NCI-H82 (cell line): ENCODE measurements around the gene TRIM52.
"Not testable (repeated sequence)": the region's sequence is repeated elsewhere in the genome, so short reads cannot be mapped to it uniquely, and the experiment has no call there.

Experiments
- DNase-seq: peaks from one replicate; lab custom pipeline; 2025; lab: John Stamatoyannopoulos, UW

Gene TRIM52

DNA sequence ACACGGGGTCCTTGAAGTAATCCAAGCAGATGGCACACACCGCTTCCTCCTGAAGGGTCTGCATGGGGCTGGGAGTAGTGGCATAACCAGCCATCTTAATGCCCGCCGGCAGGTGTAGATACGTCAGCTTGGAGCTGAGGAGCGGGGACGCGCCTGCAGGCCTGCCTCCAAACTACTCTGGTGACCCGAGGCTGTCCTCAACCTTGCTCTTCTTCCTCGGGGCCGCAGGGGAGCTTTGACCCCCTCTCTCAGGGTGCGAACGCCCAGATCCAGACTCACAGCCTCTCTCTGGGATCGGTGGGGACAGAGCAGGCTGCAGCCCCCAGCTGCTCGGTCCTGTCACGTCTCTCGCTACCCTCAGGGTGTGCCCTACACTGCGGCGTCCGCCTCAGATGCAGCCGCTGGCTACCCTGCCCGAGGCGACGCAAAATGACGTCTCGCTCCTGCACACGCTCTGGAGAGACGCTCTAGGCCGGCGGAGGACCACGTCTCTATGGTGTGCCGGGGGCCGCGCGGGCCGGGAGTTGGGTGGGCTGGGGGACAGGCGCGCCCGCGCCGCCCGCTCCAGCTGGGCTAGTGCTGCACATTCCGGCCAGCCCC, at the start of gene TRIM52:
TRIM52 (minus strand) TSS at position 424 of the 600 bp plus-strand sequence; CDS start at position 94, 330 bp downstream.
- DNase-seq = no peak

DNA sequence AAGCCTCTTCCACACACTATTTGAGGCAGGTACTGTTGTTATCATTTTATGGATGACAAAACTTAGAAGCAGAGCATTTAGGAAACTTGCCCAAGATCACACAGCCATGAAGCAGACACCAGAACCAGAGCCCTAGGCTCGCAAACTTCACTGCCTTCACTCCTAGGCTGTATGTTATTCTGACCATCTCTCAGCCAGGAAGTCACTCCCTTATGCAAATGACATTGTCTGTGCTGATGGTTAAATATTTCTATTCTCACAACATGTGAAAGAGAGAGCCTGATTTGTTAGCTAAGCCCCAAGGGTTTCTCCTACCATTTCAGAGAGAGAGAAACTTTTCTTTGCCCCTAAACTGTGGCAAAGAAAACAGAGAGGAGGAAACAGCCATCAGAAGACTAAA, 26.4 kb upstream of the TRIM52 start:
- DNase-seq = not testable (repeated sequence)

DNA sequence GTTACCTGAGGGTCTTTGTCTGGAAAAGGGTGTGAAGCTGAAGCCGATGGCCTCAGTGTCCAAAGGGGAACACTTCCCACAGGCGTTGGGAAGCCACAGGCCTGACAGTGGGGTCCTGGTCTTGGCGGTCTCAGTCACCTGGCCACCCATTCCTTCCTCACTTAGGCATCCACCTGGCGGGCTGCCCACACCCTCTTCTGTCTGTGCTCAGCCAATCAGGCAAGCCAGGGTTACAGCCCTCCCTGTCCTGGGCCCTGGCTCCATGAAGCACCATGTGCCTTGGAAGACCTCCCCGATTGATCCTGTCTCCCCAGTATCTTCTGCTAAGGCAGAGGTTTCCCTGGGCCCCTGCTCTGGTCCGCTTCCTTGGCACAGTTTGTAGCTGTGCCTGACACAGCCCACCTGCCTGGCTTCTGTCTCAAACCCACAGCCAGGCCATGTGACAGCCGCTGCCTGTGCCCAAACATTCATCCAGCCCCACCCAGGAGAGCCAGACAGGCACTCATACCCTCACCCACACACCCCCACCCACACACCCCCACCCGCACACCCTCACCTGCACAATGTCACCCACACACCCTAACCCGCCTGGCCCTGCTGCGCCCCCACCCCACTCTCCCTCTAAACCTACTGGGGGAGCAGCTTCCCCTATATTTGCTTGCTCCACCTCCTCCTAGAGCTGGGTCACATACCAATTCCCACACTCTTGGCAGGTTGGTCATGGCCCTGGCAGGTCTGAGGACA, 25.2 kb upstream of the TRIM52 start:
- not testable (repeated sequence) for DNase-seq

DNA sequence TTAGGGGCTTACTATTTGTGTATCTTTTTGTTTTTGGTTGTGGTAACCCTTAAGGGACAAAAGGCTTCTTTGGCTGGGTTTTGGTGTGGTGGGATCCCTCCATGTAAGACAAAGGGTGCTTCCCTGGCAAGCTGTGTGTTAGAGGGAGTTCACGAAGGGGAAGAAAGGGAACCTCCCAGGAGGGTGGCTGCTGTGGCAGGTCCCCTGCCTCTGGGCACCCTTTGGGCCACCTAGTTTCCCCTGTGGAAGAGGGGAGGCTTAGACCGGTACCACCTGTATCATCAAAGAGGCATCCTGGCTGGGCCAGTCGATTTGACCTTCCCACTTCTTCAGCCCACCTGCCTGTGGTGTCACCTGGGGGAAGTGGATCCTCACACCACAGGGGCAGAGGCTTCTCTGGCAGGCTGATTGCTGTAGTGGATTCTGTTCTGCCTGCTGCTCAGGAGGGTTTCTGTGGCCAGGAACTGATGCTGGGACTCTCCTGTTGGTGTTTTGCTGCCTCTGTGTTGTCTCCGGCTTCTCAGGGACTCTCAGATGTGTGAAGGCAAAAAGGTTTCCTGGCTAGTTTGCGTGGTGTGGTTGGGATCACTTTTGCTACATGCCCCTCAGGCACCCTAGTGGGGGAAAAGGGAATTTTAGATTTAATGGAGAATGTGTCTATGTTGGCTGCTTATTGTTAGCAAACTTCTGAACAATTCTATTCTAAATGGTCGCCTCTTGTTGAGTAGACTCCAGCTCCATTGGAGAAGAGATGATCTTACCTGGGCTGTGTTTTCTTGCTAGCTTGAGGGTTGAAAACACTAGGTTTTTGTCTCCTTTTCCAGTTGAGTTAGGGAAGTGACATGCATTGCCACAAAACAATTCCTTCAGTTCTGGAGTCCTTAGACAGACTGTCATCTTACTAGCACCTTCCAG, 23.2 kb upstream of the TRIM52 start:
- not testable (repeated sequence) for DNase-seq

DNA sequence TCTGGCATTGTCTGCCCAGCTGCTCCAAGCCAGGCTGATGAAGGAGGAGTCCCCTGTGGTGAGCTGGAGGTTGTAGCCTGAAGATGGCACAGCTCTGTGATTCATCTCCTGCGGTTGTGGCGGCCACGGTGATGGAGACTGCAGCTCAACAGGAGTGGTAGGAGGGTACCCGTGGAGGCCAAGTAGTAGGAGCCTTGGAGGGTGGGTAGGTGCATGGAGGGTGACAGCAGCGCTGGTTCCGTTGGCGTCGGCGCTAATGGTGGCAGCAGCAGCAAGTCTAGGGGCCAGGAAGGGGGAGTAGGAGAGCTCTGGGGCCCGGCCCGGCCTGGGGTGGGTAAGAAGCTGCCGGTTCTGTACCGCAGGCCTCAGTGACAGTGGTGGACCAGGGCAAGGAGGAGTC, 22.4 kb upstream of the TRIM52 start:
- no peak for DNase-seq

DNA sequence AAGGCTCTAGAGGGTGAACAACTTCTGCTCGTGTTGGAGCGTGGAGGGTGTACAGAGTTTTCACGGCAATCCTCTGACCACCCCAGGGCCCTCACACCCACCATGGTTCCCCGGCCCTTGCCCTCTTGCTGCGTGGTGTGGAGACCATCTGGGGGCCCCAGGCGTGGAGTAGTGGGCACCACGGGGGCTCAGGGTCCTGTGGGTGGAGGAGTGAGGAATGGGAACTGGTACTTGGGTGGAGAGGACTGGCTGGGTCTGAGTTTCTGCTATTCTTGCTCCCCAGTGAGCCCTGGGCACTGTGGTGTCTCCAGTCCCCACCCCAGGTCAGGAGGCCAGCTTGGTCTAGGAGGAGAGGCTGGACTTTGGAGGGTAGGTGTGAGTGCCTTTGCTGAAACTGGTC, 21.9 kb upstream of the TRIM52 start:
- DNase-seq = no peak

DNA sequence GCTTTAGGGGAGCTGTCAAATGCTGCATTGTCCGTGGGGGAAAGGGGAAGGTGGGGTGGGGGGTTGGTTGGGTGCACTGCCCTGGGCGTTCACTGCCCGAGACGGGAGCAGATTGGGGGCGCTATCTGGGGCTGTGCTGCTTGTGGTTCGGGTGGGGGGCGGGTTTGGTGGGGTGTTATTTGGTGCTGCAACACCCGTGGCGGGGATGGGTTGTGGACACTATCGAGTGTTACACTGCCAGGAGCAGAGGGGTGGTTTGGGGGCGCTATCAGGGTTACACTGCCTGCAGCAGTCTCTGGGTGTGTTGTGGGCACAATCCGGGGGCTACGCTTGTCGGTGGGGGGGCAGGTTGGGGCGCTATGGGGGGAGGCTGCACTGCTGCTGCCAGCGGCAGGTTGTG, 21.5 kb upstream of the TRIM52 start:
- not testable (repeated sequence) for DNase-seq

DNA sequence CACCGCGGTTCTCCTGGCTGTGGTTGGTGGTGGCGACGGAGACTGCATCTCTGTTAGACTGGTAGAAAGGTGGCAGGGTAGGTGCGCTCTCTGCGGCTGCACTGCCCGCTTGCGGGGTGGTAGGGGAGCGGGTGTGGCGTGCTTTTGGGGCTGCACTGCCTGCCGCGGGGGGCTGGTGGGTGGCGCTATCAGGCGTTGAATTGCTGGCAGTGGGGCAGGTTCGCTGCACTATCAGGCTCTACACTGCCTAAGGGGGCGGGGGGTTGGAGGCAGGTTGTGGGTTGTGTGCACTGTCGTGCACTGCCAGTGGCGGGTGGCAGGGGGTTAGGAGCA, 21.0 kb upstream of the TRIM52 start:
- no peak for DNase-seq

DNA sequence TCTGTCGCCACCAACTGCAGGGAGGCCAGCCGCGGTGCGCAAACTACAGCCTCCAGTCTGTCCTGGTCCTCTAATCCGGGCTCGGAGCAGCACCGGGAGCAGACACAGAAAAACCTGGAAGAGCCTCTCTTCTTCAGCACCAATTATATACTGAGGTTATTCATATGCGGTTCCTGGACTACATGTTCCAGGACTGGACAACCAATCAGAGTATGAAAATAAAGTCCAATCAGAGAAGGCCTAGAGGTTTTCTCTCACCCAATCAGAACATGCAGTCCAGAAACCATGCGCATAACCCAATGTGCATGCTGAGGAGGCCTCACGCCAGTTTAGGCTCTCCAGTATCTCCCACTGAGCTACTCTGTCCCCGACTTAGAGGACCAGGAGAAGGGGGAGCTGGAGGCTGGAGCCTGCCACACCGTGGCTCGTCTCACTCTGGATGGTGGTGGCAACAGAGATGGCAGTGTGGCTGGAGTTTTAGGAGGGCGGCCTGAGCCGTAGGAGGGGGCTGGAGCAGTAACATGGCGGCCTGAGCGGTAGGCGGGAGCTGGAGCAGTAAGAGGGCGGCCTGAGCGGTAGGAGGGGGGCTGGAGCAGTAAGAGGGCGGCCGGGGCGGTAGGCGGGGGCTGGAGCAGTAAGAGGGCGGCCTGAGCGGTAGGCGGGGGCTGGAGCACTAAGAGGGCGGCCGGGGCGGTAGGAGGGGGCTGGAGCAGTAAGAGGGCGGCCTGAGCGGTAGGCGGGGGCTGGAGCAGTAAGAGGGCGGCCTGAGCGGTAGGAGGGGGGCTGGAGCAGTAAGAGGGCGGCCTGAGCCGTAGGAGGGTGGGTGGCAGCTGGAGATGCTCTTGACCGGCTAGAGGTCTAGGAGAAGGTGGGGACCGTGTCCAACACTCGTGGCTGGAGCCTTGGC, 20.4 kb upstream of the TRIM52 start:
- DNase-seq = no peak

DNA sequence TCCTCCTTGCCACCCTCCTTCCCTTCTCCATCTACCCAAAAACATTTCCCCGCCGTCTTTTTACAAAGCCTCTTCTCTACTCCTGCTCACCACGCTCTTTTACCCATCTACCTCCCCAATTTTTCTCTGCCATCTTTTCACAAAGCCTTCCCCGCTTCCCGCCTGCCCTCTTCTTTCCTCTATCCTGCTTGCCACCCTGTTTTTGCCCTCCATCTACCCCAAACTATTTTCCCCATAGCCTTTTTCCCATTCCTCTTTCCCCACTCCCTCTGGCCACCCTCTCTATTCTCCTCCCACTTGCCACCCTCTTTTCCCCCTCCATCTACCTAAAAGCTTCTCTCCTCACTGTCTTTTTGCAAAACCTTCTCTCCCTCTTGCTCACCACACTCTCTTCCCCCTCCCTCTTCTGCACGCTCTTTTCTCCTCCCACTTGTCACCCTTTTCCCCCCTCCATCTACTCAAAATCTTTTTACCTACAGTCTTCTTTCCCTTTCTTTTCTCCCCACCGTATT, 19.4 kb upstream of the TRIM52 start:
- DNase-seq = no peak

DNA sequence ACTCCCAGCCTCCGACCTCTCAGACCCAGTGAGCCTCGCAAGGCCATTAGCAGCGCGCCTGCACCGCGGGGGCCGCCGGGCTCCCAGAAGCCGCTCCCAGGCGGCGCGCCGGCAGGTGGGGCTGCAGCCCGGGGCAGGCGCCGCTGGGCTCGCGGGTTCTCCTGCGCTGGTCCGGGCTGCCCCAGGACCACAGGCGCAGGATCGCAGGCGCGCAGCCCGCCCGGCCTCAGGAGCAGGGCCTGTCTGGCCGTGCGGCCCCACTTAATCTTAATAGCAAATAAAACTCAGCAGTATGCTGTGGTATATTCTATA, 12.4 kb upstream of the TRIM52 start:
- DNase-seq = not testable (repeated sequence)

DNA sequence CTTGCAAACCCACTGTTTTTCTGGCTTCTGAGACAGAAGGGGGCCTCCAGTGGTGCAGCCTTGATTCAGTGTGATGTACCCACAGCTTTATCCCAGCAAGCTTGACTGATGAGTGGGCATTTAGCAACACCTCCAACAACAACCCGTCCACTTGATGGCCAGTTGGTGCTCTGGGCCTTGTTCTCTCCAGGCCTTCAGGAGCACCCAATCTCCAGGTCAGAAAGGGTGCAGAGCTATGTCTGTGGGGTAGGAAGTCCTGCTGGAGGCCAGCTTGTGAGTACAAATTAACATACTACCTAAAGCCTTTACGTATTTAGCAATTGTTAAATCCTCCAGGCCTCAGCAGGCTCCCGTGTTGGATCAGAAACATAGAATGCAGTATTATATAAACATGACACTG, 10.1 kb upstream of the TRIM52 start:
- DNase-seq = no peak

DNA sequence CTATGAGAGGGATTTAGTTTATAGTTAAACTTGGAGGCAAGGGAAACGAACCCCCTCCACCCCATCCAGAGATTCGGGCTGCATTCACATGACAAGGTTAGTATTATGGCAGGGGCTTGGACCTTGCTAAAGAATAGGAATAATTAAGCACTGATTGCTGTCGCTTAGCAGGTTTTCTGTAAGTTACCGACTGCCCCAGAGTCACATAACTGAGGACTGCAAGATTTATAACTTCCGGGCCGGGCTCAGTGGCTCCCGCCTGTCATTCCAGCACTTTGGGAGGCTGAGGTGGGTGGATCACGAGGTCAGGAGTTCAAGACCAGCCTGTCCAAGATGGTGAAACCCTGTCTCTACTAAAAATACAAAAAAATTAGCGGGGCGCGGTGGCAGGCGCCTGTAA, 7.0 kb upstream of the TRIM52 start:
- not testable (repeated sequence) for DNase-seq

DNA sequence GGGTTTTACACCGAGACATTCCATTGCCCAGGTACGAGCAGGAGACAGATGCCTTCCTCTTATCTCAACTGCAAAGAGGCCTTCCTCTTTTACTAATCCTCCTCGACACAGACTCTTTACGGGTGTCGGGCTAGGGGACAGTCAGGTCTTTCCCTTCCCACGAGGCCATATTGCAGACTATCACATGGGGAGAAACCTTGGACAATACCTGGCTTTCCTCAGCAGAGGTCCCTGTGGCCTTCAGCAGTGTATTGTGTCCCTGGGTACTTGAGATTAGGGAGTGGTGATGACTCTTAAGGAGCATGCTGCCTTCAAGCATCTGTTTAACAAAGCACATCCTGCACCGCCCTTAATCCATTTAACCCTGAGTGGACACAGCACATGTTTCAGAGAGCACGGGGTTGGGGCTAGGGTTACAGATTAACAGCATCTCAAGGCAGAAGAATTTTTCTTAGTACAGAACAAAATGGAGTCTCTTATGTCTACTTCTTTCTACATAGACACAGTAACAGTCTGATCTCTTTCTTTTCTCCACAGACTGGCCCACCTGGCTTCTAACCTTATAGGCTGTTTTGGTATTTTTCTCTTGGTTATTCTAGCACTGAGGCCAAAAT, 6.5 kb upstream of the TRIM52 start:
- DNase-seq = not testable (repeated sequence)

DNA sequence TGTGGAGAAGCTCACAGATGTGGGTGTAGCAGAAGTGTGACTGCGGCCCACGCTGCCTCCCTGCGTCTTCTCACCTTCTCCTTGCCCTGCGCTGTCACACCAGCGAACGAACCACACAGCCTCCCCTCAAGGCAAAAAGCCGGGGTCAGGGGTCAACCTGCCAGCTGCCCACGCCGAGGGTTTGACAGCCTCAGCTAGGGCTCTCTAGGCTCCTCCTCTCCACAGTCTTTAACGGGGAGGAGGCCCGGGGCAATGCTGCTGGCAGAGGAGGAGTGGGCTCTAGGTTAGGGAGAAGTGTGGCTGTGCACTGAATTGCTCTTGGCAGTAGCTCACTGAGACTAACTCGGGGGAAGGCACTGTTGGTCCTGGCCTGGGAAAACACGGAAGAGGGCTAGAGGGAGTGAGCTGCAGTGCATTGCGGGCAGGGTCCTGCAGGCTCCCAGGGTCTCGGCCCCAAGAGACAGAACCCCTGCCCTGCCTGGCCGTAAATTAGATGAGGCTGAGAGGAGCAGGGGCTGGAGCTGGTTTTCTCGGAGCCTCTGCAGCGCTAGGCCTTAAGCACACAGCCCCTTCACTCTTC, 4.2 kb upstream of the TRIM52 start:
- no peak for DNase-seq

DNA sequence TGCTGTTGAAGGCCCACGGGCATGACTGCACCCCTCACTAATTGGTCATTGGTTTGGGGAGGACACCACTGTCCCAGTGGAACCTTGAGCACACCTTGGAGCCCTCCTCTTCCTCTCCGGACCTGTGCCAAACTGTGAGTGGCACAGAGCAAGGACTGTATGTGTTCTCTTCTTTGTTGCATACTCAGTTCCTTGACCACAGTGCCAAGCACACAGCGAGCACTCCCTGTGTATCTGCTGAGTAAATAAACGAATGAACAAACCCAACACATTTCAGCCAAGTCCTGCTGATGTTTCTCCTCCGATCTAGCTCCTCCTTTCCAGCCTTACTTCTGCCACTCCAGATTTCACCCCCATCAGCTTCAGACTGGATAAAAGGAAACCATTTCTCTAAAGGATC, 2.7 kb upstream of the TRIM52 start:
- DNase-seq = no peak

DNA sequence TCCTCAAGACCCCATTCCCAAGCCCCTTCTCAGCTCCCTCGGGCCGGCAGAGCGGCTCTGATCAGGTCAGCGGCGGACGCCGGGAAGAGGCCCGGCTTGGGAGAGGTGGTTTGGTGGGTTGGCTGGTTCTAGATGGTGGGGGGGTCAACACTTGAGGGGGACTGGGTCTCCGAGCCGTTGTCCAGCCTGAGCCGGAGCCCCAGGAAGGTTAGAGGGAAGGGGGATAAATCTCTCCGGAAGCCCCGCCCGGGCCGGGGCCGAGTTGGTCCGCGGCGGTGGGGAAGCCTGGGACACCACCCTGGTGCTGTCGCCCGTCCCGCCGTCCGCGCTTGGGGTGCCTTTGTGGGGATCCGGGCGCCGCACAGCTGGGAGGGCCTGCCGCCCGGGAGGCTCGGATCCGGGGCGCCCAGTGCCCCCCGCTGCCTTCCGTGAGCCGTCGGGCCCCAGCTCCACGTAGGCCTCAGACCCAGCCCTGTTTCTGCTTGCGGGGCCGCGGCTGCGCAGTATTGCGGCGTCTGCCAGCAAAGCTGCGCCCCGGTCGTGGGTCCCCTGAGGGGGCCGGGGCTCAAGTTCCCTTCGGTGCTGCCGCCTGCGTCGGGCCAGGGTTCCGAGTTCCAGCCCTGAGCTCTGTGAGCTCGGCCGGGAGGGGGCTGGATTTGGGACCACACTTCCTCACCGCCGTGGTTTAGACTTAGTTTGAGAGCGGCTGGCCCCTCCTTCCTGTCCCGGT, 542 bp upstream of the TRIM52 start:
- DNase-seq = no peak

DNA sequence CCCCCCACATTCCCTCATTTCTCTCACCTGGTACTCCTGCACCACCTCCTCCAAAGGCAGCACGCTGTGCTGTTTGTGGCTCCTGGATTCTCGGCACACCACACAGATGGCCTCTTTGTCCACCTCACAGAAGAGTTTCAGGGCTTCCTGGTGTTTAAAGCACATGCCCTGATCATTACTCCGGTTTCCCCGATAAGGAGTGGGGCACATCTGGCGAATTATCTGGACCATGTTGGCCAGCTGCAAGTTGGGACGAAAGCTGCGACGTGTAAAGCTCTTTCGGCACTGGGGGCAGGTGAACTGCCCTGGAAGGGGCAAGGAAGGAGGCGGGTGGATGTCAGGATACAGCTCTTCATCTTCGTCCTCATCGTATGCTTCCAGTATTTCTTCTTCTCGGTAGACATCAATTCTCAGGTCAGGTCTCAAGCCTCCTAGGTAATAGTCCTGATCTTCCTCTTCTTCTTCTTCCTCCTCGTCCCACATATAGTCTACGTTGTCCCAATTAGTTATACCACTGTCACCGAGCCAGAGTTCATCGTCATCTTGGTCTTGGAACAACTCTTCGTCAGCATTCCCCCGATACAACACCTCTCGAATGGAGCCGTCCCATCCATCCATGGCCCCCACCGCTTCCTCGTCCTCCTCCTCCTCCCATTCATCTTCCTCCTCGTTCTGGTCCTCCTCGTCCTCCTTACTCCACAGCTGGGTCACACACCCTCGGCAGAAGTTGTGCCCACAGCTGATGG, 796 bp downstream of the TRIM52 start:
- no peak for DNase-seq

DNA sequence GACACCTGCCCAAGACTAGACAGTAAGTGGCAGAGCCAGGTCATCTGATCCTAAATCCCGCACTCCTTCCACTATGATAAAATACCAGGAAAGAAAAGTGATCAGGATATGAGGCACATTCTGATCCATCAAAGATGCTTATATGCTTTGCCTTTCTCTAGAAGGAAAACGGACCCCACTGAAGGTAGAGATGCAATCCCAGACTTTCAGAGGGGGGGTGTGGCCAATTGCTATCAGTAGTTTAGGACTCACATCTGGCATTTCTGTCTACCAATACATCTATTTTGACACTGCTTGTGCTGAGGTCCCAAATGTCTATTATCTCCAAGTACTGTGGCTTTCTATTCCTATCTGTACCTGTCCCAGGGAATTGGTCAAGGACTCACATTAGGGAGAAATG, 1.7 kb downstream of the TRIM52 start:
- no peak for DNase-seq

DNA sequence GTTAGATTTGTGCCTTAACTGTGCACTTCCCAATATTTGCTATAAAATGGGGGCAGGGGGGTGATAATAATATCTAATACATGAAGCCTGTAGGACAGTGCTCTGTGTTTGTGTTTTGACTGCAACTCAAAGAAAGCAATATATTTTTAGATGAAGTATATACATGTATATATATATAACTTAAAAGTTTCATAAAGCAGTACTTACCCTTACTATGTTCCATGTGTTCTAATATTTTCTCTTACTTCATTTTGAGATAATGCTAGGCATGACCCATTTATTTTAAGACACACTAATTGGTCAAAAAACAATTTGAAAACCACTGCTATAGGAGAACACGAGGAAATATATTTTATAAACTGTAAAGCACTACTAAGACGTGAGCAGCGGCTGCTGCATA, 2.4 kb downstream of the TRIM52 start:
- no peak for DNase-seq
